Testis (tissue), 3 donors: ENCODE results near the gene MID1. TPM values are rescaled to one million over a fixed set of nuclear protein-coding genes. Genes with fewer than 3 reads are reported as not detected.

ENCODE experiments used
- DNase-seq: peaks from one replicate; pipeline ENCODE4 v3.0.0-alpha.2; 2019
- H3K27ac ChIP-seq, 2 donors: fragments of 200-600 bp; sonication (generic); one replicate each; pipeline ENCODE4 v1.5.1; 2019
- H3K27me3 ChIP-seq: fragments of 200-600 bp; sonication (generic); one replicate; pipeline ENCODE4 v1.5.1; 2019
- H3K36me3 ChIP-seq: fragments of 200-600 bp; sonication (generic); one replicate; pipeline ENCODE4 v1.5.1; 2017; ENCODE audit warnings: low read depth; ENCODE audit errors: missing control alignments
- H3K4me1 ChIP-seq: fragments of 200-600 bp; sonication (generic); one replicate; pipeline ENCODE4 v1.5.1; 2019
- H3K4me3 ChIP-seq, 2 donors: fragments of 200-600 bp; sonication (generic); one replicate each; pipeline ENCODE4 v1.5.1; 2017 to 2019
- H3K9me3 ChIP-seq: fragments of 200-600 bp; sonication (generic); one replicate; pipeline ENCODE4 v1.5.1; 2017
- POLR2A ChIP-seq: fragments of 450-650 bp; IDR thresholded peaks from one replicate; pipeline ENCODE4 v1.6.1; 2017; ENCODE audit warnings: antibody characterized with exemption, mild to moderate bottlenecking, moderate library complexity
- WGBS, 2 donors: methylation state at CpG; one replicate each; pipeline ENCODE4 v1.1.5; 2018; 5-methylcytosine and 5-hydroxymethylcytosine counted together
- intact Hi-C: fragments of 100-400 bp; cut with DNase I; formaldehyde crosslinking; loops from one replicate; pipeline ENCODE4 v1.15.1; 2023; ENCODE audit warnings: low total_unique reads
- polyA plus RNA-seq: library from polyadenylated mRNA; stranded (reverse); fragments of 350-450 nt; fragmentation: Illumina TruSeq; extraction: RNeasy Lipid Tissue Mini Kit (QIAGEN cat#74804); gene quantifications from one replicate; pipeline ENCODE4 v1.2.3, GENCODE V29; 2014; ENCODE audit warnings: low read depth, low replicate concordance; ENCODE audit not compliant: insufficient read depth
- total RNA-seq, 2 donors: library from RNA; depleted of rRNA; stranded (reverse); fragments of >200 nt; gene quantifications; one replicate each; pipeline ENCODE4 v1.2.3, GENCODE V29; 2016
- TF ChIP-seq, protein P1 (sequence below), 3 experiments: fragments of 450-650 bp in 2 of 3; fragments of 200-600 bp in 1 of 3; sonication (generic) in 1 of 3; IDR thresholded peaks; one replicate each; pipeline ENCODE4 v1.5.1; 2016 to 2019; ENCODE audit warnings: antibody characterized with exemption in 3 of 3, mild to moderate bottlenecking in 2 of 3, moderate library complexity in 1 of 3

MID1 gene
- total and polyA plus RNA-seq, 3 donors from 2014 or later, result 10.3 to 34.6 (median 18.3) TPM

DNA sequence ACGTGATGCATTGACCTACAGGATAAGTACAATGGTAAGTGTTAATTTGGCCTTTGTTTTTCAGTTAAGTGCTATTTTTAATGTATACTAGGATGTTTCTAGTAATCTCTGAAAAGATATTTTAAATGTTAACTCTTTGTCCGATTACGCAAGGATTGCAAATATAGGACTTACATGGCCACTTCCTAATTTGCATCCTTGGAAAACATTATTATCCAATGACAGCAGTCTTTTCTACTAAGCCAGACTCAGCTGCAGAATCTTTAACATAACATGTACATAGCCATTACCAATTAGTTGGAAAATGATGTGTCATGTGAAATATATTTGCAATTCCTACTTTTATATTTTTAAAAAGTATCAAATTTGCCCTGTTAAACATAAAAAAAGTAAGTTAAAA is 124.7 kb downstream of the MID1 start:
- intact Hi-C loops, result no loop called here
- Histone ChIP-seq H3K27me3 (no peaks in the 10 kb centered on the region), H3K4me1 (no peaks in the 10 kb centered on the region), H3K9me3 (no peaks in the 10 kb centered on the region), H3K27ac (no peak overlapping the region), H3K4me3 (no peak overlapping the region), H3K36me3 (no peaks in the 10 kb centered on the region)
- 92 to 95% methylated on average over 3 of the region's 3 CpGs for WGBS, 2 donors
- TF ChIP-seq, protein P1, sequence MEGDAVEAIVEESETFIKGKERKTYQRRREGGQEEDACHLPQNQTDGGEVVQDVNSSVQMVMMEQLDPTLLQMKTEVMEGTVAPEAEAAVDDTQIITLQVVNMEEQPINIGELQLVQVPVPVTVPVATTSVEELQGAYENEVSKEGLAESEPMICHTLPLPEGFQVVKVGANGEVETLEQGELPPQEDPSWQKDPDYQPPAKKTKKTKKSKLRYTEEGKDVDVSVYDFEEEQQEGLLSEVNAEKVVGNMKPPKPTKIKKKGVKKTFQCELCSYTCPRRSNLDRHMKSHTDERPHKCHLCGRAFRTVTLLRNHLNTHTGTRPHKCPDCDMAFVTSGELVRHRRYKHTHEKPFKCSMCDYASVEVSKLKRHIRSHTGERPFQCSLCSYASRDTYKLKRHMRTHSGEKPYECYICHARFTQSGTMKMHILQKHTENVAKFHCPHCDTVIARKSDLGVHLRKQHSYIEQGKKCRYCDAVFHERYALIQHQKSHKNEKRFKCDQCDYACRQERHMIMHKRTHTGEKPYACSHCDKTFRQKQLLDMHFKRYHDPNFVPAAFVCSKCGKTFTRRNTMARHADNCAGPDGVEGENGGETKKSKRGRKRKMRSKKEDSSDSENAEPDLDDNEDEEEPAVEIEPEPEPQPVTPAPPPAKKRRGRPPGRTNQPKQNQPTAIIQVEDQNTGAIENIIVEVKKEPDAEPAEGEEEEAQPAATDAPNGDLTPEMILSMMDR (IDR thresholded peaks at IDR 0.05), result no peak
- no peak for TF ChIP-seq POLR2A
- no peak for DNase-seq

- no peak for DNase-seq
- Histone ChIP-seq H3K9me3 (no peaks in the 10 kb centered on the region), H3K4me3 (no peak overlapping the region), H3K36me3 (no peaks in the 10 kb centered on the region), H3K27me3 (no peaks in the 10 kb centered on the region), H3K4me1 (no peaks in the 10 kb centered on the region), H3K27ac (no peak overlapping the region)
- intact Hi-C loops, result no loop called here
- TF ChIP-seq, protein P1 (IDR thresholded peaks at IDR 0.05), result no peak
- TF ChIP-seq POLR2A, result no peak
These were observed 128.1 kb downstream of the MID1 start for GRCh38 chrX:10492250-10492649.

DNA sequence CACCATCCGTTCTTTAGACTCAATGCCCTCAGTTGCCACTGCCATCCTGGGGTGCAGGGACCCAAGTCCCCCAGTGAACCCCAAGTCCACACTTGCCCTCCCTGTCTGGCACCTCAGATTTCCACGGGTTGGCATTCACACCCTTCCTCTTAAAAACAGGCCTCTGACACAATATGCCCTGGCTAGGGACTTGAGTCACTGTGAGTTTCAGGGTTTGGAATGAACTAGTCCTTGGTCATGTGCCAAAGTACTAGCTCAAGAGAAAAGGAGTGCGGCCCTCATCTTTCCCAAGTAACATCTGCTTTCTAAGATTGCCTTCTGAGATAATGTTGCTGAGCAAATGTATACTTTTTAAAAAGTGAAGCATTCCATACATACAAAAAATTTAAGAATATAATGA is 134.0 kb downstream of the MID1 start:
- Histone ChIP-seq H3K9me3 (no peaks in the 10 kb centered on the region), H3K4me1 (no peaks in the 10 kb centered on the region), H3K27ac (no peak overlapping the region), H3K4me3 (no peak overlapping the region), H3K36me3 (no peaks in the 10 kb centered on the region), H3K27me3 (no peaks in the 10 kb centered on the region)
- intact Hi-C loops, result no loop called here
- no peak for TF ChIP-seq POLR2A
- TF ChIP-seq, protein P1 (IDR thresholded peaks at IDR 0.05), result no peak
- WGBS, 2 donors, result 29 to 59% methylated on average over 1 to 3 of the region's 3 CpGs
- no peak for DNase-seq

DNA sequence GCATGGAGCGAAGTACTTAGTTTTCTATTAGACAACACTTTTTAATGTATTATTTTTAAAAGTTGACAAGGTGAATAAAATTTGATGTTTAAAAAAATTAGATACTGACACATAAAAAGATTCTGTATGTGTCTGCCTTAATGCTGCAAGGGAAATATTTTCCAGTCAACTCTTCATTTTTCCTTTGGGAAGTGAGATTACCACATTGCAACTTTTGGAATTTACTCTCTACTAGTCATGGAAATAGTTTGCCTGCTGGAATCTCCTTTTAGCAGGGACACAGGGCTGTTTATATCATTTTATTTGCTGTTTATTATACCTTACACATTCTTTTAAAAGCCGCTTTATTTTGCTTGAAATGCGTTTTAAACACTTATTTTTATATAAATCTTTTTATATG is 135.1 kb downstream of the MID1 start:
- intact Hi-C loops, result no loop called here
- Histone ChIP-seq H3K36me3 (no peaks in the 10 kb centered on the region), H3K4me1 (no peaks in the 10 kb centered on the region), H3K4me3 (no peak overlapping the region), H3K27me3 (no peaks in the 10 kb centered on the region), H3K9me3 (no peaks in the 10 kb centered on the region), H3K27ac (no peak overlapping the region)
- TF ChIP-seq, protein P1 (IDR thresholded peaks at IDR 0.05), result no peak
- TF ChIP-seq POLR2A, result no peak
- DNase-seq, result no peak
- 94 to 100% methylated on average over 3 of the region's 3 CpGs for WGBS, 2 donors

GRCh38 chrX:10484683-10485247 is 135.6 kb downstream of the MID1 start:
- H3K36me3 ChIP-seq, result no peaks in the 10 kb centered on the region
- H3K27me3 ChIP-seq, result no peaks in the 10 kb centered on the region
- H3K4me1 ChIP-seq, result no peaks in the 10 kb centered on the region
- H3K9me3 ChIP-seq, result no peaks in the 10 kb centered on the region
- intact Hi-C loops, result no loop called here
- no peak overlapping the region for H3K27ac ChIP-seq
- H3K4me3 ChIP-seq, result no peak overlapping the region
- TF ChIP-seq POLR2A, result no peak
- TF ChIP-seq, protein P1 (IDR thresholded peaks at IDR 0.05), result no peak
- 82 to 87% methylated on average over 7 of the region's 7 CpGs for WGBS, 2 donors
- DNase-seq, result no peak
